Vagina (tissue), 2 donors: Measurements from ENCODE around the gene UGT1A3. TPM values are rescaled to one million over a fixed set of nuclear protein-coding genes. Genes with fewer than 3 reads are reported as not detected.

ENCODE experiments used
- DNase-seq, 2 donors: peaks; one replicate each; pipeline ENCODE4 v3.0.0-alpha.2; 2017; ENCODE audit errors: extremely low spot score in 2 of 2
- H3K27ac ChIP-seq: fragments of 200-600 bp; sonication (generic); one replicate; pipeline ENCODE4 v1.5.1; 2019
- H3K27me3 ChIP-seq: fragments of 200-600 bp; sonication (generic); one replicate; pipeline ENCODE4 v1.5.1; 2019
- H3K36me3 ChIP-seq, 2 donors: fragments of 200-600 bp; sonication (generic); one replicate each; pipeline ENCODE4 v1.5.1; 2017 to 2019
- H3K4me1 ChIP-seq: fragments of 200-600 bp; sonication (generic); one replicate; pipeline ENCODE4 v1.5.1; 2019
- H3K4me3 ChIP-seq, 2 donors: fragments of 200-600 bp; sonication (generic); 1 replicate in 1 of 2; 2 replicates in 1 of 2; pipeline ENCODE4 v1.5.1; 2016 to 2019
- H3K9me3 ChIP-seq: fragments of 200-600 bp; sonication (generic); one replicate; pipeline ENCODE4 v1.5.1; 2019
- CTCF ChIP-seq, 3 experiments: fragments of 450-650 bp in 2 of 3; fragments of 200-600 bp in 1 of 3; sonication (generic) in 1 of 3; IDR thresholded peaks; one replicate each; pipeline ENCODE4 v1.5.1; 2017 to 2019; ENCODE audit warnings: antibody characterized with exemption in 3 of 3, mild to moderate bottlenecking in 2 of 3, moderate library complexity in 2 of 3
- POLR2A ChIP-seq, 2 donors: fragments of 450-650 bp; IDR thresholded peaks; one replicate each; pipeline ENCODE4 v1.6.1; 2017; ENCODE audit warnings: antibody characterized with exemption in 2 of 2, mild to moderate bottlenecking in 2 of 2, moderate library complexity in 2 of 2
- POLR2AphosphoS5 ChIP-seq, 2 donors: sonication (generic); formaldehyde crosslinking; IDR thresholded peaks; one replicate each; pipeline ENCODE4 v1.9.0; 2017; ENCODE audit warnings: antibody characterized with exemption in 2 of 2, mild to moderate bottlenecking in 2 of 2, low read depth in 1 of 2; ENCODE audit not compliant: insufficient read depth in 1 of 2
- intact Hi-C: fragments of 100-400 bp; cut with DNase I; formaldehyde crosslinking; loops from one replicate; pipeline ENCODE4 v1.15.1; 2023
- total RNA-seq: library from RNA; depleted of rRNA; stranded (reverse); fragments of >200 nt; gene quantifications from one replicate; pipeline ENCODE4 v1.2.3, GENCODE V29; 2016

The UGT1A3 gene
- total RNA-seq, 1 donor from 2014 or later, result not detected

DNA sequence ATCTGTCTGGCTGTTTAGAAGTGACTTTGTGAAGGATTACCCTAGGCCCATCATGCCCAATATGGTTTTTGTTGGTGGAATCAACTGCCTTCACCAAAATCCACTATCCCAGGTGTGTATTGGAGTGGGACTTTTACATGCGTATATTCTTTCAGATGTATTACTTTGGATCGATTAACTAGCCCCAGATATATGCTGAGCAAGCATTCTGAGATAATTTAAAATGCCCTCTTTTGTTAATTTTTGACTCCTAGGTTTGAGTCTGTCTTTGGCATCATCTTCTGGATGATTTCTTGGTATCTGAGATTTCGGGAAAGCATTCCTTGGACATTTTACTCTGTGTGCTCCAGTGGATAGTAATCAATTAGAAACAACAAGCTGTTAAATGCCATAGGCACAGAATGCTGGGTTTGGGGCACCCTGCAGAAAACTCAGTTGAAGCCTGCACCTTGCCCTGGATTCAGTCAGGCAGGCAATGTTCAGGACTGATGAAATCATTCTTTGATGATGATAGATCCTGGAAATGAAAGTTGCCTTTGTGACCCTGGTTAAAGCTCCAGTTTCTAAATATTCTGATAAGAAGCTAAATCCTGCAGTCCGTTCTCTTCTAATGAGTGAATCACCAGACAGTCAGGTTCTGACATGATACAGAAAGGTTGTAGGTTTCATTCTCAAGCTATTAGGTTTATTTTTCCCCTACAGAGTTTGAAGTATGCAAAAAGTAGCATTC is 32.4 kb downstream of the UGT1A3 start:
- no peaks in the 10 kb centered on the region for H3K9me3 ChIP-seq
- H3K36me3 ChIP-seq, result no peaks in the 10 kb centered on the region
- H3K27ac ChIP-seq, result no peak overlapping the region
- TF ChIP-seq POLR2A (IDR thresholded peaks at IDR 0.05) (no peak), CTCF (IDR thresholded peaks at IDR 0.05) (no peak), POLR2AphosphoS5 (IDR thresholded peaks at IDR 0.05; ENCODE audit: insufficient read depth in 1 of 2, low read depth in 1 of 2) (no peak)
- no peak for DNase-seq
- no peaks in the 10 kb centered on the region for H3K4me1 ChIP-seq
- no peaks in the 10 kb centered on the region for H3K27me3 ChIP-seq
- H3K4me3 ChIP-seq, result no peak overlapping the region
- intact Hi-C loops, result no loop called here

DNA sequence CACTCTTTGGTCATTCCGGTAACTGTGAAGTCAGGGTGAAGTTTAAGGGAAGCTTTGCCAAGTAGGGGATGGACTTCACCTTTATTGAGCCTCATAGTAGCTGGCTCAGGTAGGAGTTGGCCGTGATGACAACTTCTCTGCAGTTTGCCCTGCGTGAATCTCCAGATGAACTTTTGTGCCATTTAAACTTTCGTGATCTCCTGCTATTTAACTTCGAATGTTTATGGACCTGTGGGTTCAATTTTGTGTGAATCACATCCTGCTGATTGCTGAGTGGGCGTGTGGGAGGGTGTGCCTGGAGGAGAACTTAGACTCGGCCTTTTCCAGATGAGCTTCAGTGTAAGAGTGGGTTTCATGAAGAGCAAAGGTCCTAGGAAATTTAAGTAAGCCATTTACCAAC is 35.4 kb downstream of the UGT1A3 start:
- H3K27me3 ChIP-seq, result no peaks in the 10 kb centered on the region
- TF ChIP-seq CTCF (IDR thresholded peaks at IDR 0.05) (no peak), POLR2AphosphoS5 (IDR thresholded peaks at IDR 0.05; ENCODE audit: insufficient read depth in 1 of 2, low read depth in 1 of 2) (no peak), POLR2A (IDR thresholded peaks at IDR 0.05) (no peak)
- DNase-seq, result no peak
- no peaks in the 10 kb centered on the region for H3K36me3 ChIP-seq
- intact Hi-C loops, result no loop called here
- no peak overlapping the region for H3K27ac ChIP-seq
- H3K4me3 ChIP-seq, result no peak overlapping the region
- no peaks in the 10 kb centered on the region for H3K4me1 ChIP-seq
- no peaks in the 10 kb centered on the region for H3K9me3 ChIP-seq

GRCh38 chr2:233764761-233765160 is 35.9 kb downstream of the UGT1A3 start:
- DNase-seq, result no peak
- Histone ChIP-seq H3K4me3 (no peak overlapping the region), H3K27ac (no peak overlapping the region), H3K9me3 (no peaks in the 10 kb centered on the region), H3K36me3 (no peaks in the 10 kb centered on the region), H3K27me3 (no peaks in the 10 kb centered on the region), H3K4me1 (no peaks in the 10 kb centered on the region)
- TF ChIP-seq POLR2A (IDR thresholded peaks at IDR 0.05) (no peak), POLR2AphosphoS5 (IDR thresholded peaks at IDR 0.05; ENCODE audit: insufficient read depth in 1 of 2, low read depth in 1 of 2) (no peak), CTCF (IDR thresholded peaks at IDR 0.05) (no peak)
- intact Hi-C loops, result no loop called here

- intact Hi-C loops, result no loop called here
- DNase-seq, result no peak
- Histone ChIP-seq H3K4me1 (no peaks in the 10 kb centered on the region), H3K9me3 (no peaks in the 10 kb centered on the region), H3K27me3 (no peaks in the 10 kb centered on the region), H3K27ac (no peak overlapping the region), H3K36me3 (no peaks in the 10 kb centered on the region), H3K4me3 (no peak overlapping the region)
- TF ChIP-seq CTCF (IDR thresholded peaks at IDR 0.05) (no peak), POLR2A (IDR thresholded peaks at IDR 0.05) (no peak), POLR2AphosphoS5 (IDR thresholded peaks at IDR 0.05; ENCODE audit: insufficient read depth in 1 of 2, low read depth in 1 of 2) (no peak)
Observed at GRCh38 chr2:233766416-233766815, 37.6 kb downstream of the UGT1A3 start.

DNA sequence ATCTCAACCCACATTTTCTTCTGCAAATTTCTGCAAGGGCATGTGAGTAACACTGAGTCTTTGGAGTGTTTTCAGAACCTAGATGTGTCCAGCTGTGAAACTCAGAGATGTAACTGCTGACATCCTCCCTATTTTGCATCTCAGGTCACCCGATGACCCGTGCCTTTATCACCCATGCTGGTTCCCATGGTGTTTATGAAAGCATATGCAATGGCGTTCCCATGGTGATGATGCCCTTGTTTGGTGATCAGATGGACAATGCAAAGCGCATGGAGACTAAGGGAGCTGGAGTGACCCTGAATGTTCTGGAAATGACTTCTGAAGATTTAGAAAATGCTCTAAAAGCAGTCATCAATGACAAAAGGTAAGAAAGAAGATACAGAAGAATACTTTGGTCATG is 39.2 kb downstream of the UGT1A3 start:
- no peak for TF ChIP-seq POLR2A (IDR thresholded peaks at IDR 0.05)
- TF ChIP-seq POLR2AphosphoS5 (IDR thresholded peaks at IDR 0.05; ENCODE audit: insufficient read depth in 1 of 2, low read depth in 1 of 2), result no peak
- TF ChIP-seq CTCF (IDR thresholded peaks at IDR 0.05), result no peak
- Histone ChIP-seq H3K27ac (no peak overlapping the region), H3K4me1 (no peaks in the 10 kb centered on the region), H3K9me3 (no peaks in the 10 kb centered on the region), H3K27me3 (no peaks in the 10 kb centered on the region), H3K4me3 (no peak overlapping the region), H3K36me3 (no peaks in the 10 kb centered on the region)
- intact Hi-C loops, result no loop called here
- no peak for DNase-seq
